Heart right ventricle (tissue), 16 donors: ENCODE data around the gene FAM83D. TPM values are rescaled to one million over a fixed set of nuclear protein-coding genes. Genes with fewer than 3 reads are reported as not detected.

Source experiments
- ATAC-seq, 8 donors: fragments of 200-7000 bp; cut with Tn5 transposase; one replicate each; pipeline ENCODE4 v1.9.1; 2020; ENCODE audit warnings: mild to moderate bottlenecking in 8 of 8, moderate library complexity in 8 of 8, moderate number of reproducible peaks in 1 of 8
- DNase-seq, 2 donors: peaks; one replicate each; pipeline ENCODE4 v3.0.0-alpha.2; 2020
- H3K27ac ChIP-seq, 10 donors: fragments of 200-600 bp; sonication (generic) in 2 of 10; one replicate each; pipeline versions ENCODE4 v1.5.0 to v1.8.0; 2020 to 2022; ENCODE audit warnings: mild to moderate bottlenecking in 3 of 10
- H3K27me3 ChIP-seq, 7 donors: fragments of 200-600 bp; one replicate each; pipeline ENCODE4 v1.8.0; 2021 to 2022; ENCODE audit warnings: mild to moderate bottlenecking in 2 of 7
- H3K36me3 ChIP-seq, 9 donors: fragments of 200-600 bp; sonication (generic) in 1 of 9; one replicate each; pipeline versions ENCODE4 v1.5.0 to v1.8.0; 2020 to 2022; ENCODE audit warnings: mild to moderate bottlenecking in 2 of 9
- H3K4me1 ChIP-seq, 9 donors: fragments of 200-600 bp; sonication (generic) in 1 of 9; one replicate each; pipeline versions ENCODE4 v1.5.0 to v1.8.0; 2020 to 2022; ENCODE audit warnings: mild to moderate bottlenecking in 4 of 9
- H3K4me3 ChIP-seq, 10 donors: fragments of 200-600 bp; sonication (generic) in 2 of 10; one replicate each; pipeline versions ENCODE4 v1.5.0 to v1.8.0; 2020 to 2022; ENCODE audit warnings: mild to moderate bottlenecking in 7 of 10, moderate library complexity in 2 of 10
- H3K9me3 ChIP-seq, 11 donors: fragments of 200-600 bp in 10 of 11; sonication (generic) in 2 of 11; one replicate each; pipeline versions ENCODE4 v1.5.0 to v1.8.0; 2013 to 2022; ENCODE audit warnings: mild to moderate bottlenecking in 2 of 11, control low read depth in 1 of 11, moderate library complexity in 1 of 11
- CTCF ChIP-seq, 9 donors: fragments of 200-600 bp; sonication (generic) in 2 of 9; IDR thresholded peaks; one replicate each; pipeline versions ENCODE4 v1.5.0 to v1.8.0; 2021 to 2022; ENCODE audit warnings: antibody characterized with exemption in 9 of 9, mild to moderate bottlenecking in 5 of 9, moderate library complexity in 1 of 9
- WGBS, 2 donors: extraction: QIAGEN DNeasy Blood & Tissue Kit; methylation state at CpG; one replicate each; pipeline ENCODE4 v1.1.7; 2013; ENCODE audit warnings: inconsistent platforms in 1 of 2; 5-methylcytosine and 5-hydroxymethylcytosine counted together
- intact Hi-C, 10 donors: fragments of 100-400 bp; cut with DNase I; formaldehyde crosslinking; loops; one replicate each; pipeline versions ENCODE4 v1.11.1 to v1.14.2; 2022
- polyA plus RNA-seq, 2 donors: library from polyadenylated mRNA; stranded (reverse); fragments of 200-250 nt; gene quantifications; one replicate each; pipeline ENCODE4 v1.2.3, GENCODE V29; 2013
- total RNA-seq, 10 donors: library from RNA; stranded (reverse); fragmentation: NEBNext Ultra II Directional in 3 of 10; extraction: Animal tissue kit (Norgen Biotek cat#: 25700) in 3 of 10; gene quantifications; one replicate each; pipeline versions ENCODE4 v1.2.1 to v1.2.4, GENCODE V29; 2021 to 2023
- donor health status: Arrhythmogenic right ventricular cardiomyopathy.
- donor health status: ischemic (EF 13 %, LVEDD 7.1; RV severe dilation, severe dysfunction).
- donor health status: healthy with polysubstance abuse.
- donor health status: DM: no; HTN: yes; CAD: no.
- donor health status: DM: no; HTN: no; CAD: no.
- donor health status: ischemic (EF 25% LVEDD 6.9; RV normal size, moderate dysfunction).
- donor health status: ischemic (EF 25% LVEDD 5.7; RV mildly dilated, moderate dysfunction).
- donor health status: healthy.
- donor health status: DM: yes; HTN: yes; CAD: no.
- donor health status: Ischemic cardiomyopathy.
- donor health status: ischemic (EF 35%, LVEDD 5.7; RV mildly dilated, moderate dysfunction).
- donor health status: nonischemic (EF 11% LVEDD 7.7; RV severe dilation, severe dysfunction).
- donor health status: DM: yes; HTN: yes; CAD: no.
- donor health status: PGD.
- donor health status: ischemic (EF 29% LVEDD 5.4; RV normal size, mild dysfunction).
- donor health status: nonischemic (EF 23%, LVEDD 6.1; RV moderate dilation, normal function).

The FAM83D gene
- total and polyA plus RNA-seq, 12 donors = 0.12 to 2.8 (median 0.46) TPM

DNA sequence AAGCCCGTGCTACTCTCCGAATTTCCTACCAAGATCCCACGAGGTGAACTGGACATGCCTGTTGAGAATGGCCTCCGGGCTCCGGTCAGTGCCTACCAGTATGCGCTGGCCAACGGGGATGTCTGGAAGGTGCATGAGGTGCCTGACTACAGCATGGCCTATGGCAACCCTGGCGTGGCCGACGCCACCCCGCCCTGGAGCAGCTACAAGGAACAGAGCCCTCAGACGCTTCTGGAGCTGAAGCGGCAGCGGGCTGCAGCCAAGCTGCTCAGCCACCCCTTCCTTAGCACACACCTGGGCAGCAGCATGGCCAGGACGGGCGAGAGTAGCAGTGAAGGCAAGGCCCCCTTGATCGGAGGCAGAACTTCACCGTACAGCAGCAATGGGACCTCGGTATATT is 8.0 kb upstream of the FAM83D start:
- Histone ChIP-seq H3K27ac (no peak overlapping the region), H3K36me3 (peaks cover 0 to 89% (median 0%) of the 10 kb centered on the region in 9 donors), H3K9me3 (no peaks in the 10 kb centered on the region), H3K27me3 (peaks cover 0 to 6% (median 0%) of the 10 kb centered on the region in 7 donors), H3K4me3 (no peak overlapping the region), H3K4me1 (no peaks in the 10 kb centered on the region)
- 96 to 97% methylated on average over 19 of the region's 19 CpGs for WGBS, 2 donors
- no peak for TF ChIP-seq CTCF (IDR thresholded peaks at IDR 0.05)
- no peak for ATAC-seq
- no peak for DNase-seq
- intact Hi-C loops = no loop called here

GRCh38 chr20:38919683-38920082 is 6.5 kb upstream of the FAM83D start:
- intact Hi-C loops = loop anchor here in 3 of 10 donors (10.0 kb wide), 1 partner anchor 125 kb away; no protein-coding TSS in a partner anchor
- Histone ChIP-seq H3K36me3 (peaks cover 0 to 75% (median 0%) of the 10 kb centered on the region in 9 donors), H3K27me3 (peaks cover 0 to 4% (median 0%) of the 10 kb centered on the region in 7 donors), H3K4me3 (no peak overlapping the region), H3K9me3 (no peaks in the 10 kb centered on the region), H3K27ac (no peak overlapping the region), H3K4me1 (no peaks in the 10 kb centered on the region)
- 77 to 78% methylated on average over 7 of the region's 7 CpGs for WGBS, 2 donors
- DNase-seq = no peak
- no peak for ATAC-seq
- TF ChIP-seq CTCF (IDR thresholded peaks at IDR 0.05) = no peak

DNA sequence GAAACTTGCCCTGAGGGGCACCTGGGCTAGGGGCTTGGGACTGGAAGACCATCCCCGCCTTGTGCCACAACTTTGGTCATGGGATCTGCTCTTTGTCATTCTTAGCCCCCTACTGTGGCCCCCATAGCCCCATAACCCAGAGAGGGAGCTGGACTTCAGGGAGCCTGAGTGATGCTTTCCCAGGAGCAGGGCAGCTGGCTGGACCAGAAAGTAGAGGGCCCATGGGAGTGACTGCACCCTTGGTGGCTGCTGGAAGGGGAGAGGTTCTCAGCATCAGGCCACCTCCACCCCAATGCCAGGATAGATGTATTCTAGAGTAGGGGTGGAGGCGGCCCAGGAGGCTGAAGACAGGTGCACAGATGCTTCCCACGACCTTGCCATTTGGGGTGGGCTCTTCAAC is 5.8 kb upstream of the FAM83D start:
- peaks cover 0 to 4% (median 0%) of the 10 kb centered on the region in 7 donors for H3K27me3 ChIP-seq
- H3K4me3 ChIP-seq = no peak overlapping the region
- 80 to 81% methylated on average over 3 of the region's 3 CpGs for WGBS, 2 donors
- no peak overlapping the region for H3K27ac ChIP-seq
- intact Hi-C loops = loop anchor here in 3 of 10 donors (10.0 kb wide), 1 partner anchor 124 kb away; no protein-coding TSS in a partner anchor
- no peaks in the 10 kb centered on the region for H3K4me1 ChIP-seq
- DNase-seq (no peak), ATAC-seq (no peak)
- no peaks in the 10 kb centered on the region for H3K9me3 ChIP-seq
- TF ChIP-seq CTCF (IDR thresholded peaks at IDR 0.05) = no peak
- H3K36me3 ChIP-seq = peaks cover 0 to 70% (median 0%) of the 10 kb centered on the region in 9 donors

DNA sequence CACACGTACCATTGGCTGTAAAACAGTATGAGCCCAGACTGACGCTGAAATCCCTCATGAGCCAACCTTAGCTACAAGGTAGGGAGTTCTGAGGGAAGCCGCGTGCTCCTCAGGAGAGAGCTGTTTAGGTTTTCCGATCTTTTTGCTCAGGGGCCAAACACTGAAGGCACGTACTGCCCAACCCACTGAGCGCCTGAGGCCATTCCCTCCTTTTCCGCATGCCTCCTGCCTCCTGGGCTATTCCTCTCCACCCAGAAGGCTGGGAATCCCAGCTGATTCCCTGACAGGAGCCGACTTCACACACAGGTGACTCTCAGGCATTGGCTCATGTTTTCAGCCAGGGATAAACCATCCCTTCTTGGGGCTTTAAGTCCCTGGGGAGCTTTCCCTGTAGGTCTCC is 5.4 kb upstream of the FAM83D start:
- Histone ChIP-seq H3K9me3 (no peaks in the 10 kb centered on the region), H3K36me3 (peaks cover 0 to 66% (median 0%) of the 10 kb centered on the region in 9 donors), H3K27ac (no peak overlapping the region), H3K4me3 (no peak overlapping the region), H3K27me3 (peaks cover 0 to 4% (median 0%) of the 10 kb centered on the region in 7 donors), H3K4me1 (peaks cover 0 to under 1% (median 0%) of the 10 kb centered on the region in 9 donors)
- no peak for DNase-seq
- ATAC-seq = no peak
- no peak for TF ChIP-seq CTCF (IDR thresholded peaks at IDR 0.05)
- intact Hi-C loops = loop anchor here in 3 of 10 donors (10.0 kb wide), 1 partner anchor 124 kb away; no protein-coding TSS in a partner anchor
- 87 to 90% methylated on average over 9 of the region's 9 CpGs for WGBS, 2 donors
